Gastrocnemius medialis (tissue), 4 donors: ENCODE results near the gene ZNHIT1.

Source experiments
- CTCF ChIP-seq, 5 experiments: fragments of 450-650 bp in 3 of 5; fragments of 200-600 bp in 2 of 5; sonication (generic) in 2 of 5; IDR thresholded peaks in 4 of 5; conservative IDR thresholded peaks in 1 of 5; 1 replicate in 4 of 5; 2 replicates in 1 of 5; pipeline ENCODE4 v1.5.1; 2016 to 2019; ENCODE audit warnings: antibody characterized with exemption in 5 of 5, mild to moderate bottlenecking in 3 of 5, moderate library complexity in 3 of 5
- POLR2A ChIP-seq, 2 donors: fragments of 450-650 bp; IDR thresholded peaks; one replicate each; pipeline ENCODE4 v1.6.1; 2017; ENCODE audit warnings: antibody characterized with exemption in 2 of 2, mild to moderate bottlenecking in 2 of 2, moderate library complexity in 2 of 2

DNA sequence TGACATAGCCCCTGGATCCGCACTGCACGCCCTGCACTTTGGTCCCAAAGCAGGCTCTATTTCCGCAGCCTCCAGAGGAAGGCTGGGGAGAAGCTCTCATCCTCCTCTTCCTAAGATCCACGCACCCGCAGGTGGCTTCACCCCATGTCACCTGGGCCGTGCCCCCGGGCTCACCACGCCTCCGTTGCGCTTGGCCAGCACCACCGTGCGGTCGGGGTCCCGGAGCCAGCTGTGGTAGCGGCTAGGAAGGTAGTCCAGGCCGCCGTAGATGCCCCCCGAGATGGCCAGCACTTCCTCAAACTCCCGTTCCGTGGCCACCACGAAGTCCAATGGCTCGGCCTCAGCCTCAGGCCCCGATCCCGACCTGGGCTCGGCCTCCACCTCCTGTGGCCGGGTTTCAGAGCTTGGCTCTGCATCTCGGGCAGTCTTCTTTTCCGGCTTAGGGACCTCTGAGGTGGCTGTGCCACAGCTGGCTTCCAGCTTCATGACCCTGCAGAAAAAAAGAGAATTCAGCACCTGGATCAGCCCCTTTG lies 43.6 kb upstream of the ZNHIT1 start:
- no peak for TF ChIP-seq CTCF (IDR thresholded peaks at IDR 0.05 in 4 of 5, conservative IDR thresholded peaks at IDR 0.05 in 1 of 5)
- TF ChIP-seq POLR2A (IDR thresholded peaks at IDR 0.05), result no peak
